IPS-20b (cell line): ENCODE data around the gene CCSER2.

ENCODE experiments used
- H3K27ac ChIP-seq: one replicate; pipeline ENCODE4 v1.5.1; 2013; ENCODE audit warnings: low read length
- H3K27me3 ChIP-seq: 2 replicates; pipeline ENCODE4 v1.6.1; 2013; ENCODE audit warnings: mild to moderate bottlenecking, low read length, inconsistent platforms; ENCODE audit not compliant: insufficient read depth
- H3K36me3 ChIP-seq: 2 replicates; pipeline ENCODE4 v1.6.1; 2013; ENCODE audit warnings: low read depth, mild to moderate bottlenecking, inconsistent platforms, low read length, moderate library complexity; ENCODE audit not compliant: insufficient read depth
- H3K4me1 ChIP-seq: 2 replicates; pipeline ENCODE4 v1.6.1; 2013; ENCODE audit warnings: mild to moderate bottlenecking, control low read depth, inconsistent platforms, low read length, moderate library complexity; ENCODE audit not compliant: insufficient read depth
- H3K4me3 ChIP-seq: 2 replicates; pipeline ENCODE4 v1.5.1; 2013; ENCODE audit warnings: mild to moderate bottlenecking, low read length, inconsistent platforms
- H3K9ac ChIP-seq: 2 replicates; pipeline ENCODE4 v1.6.1; 2013; ENCODE audit warnings: low read depth, mild to moderate bottlenecking, inconsistent platforms, low read length, moderate library complexity
- H3K9me3 ChIP-seq: 2 replicates; pipeline ENCODE4 v1.6.1; 2013; ENCODE audit warnings: mild to moderate bottlenecking, low read depth, low read length, inconsistent platforms; ENCODE audit not compliant: insufficient read depth

Gene CCSER2

GRCh38 chr10:84294766-84295447 lies 33.5 kb upstream of the CCSER2 start:
- Histone ChIP-seq H3K9me3 (no peaks in the 10 kb centered on the region), H3K4me1 (peaks cover 11% of the 10 kb centered on the region; the same call in 1 of the 2 replicates), H3K4me3 (no peak overlapping the region), H3K9ac (no peak overlapping the region), H3K27me3 (no peaks in the 10 kb centered on the region), H3K27ac (no peak overlapping the region), H3K36me3 (no peaks in the 10 kb centered on the region)

GRCh38 chr10:84296091-84296981 lies 32.1 kb upstream of the CCSER2 start:
- peak overlapping the region; percentile 27 for H3K27ac ChIP-seq
- H3K4me1 ChIP-seq, result peaks cover 11% of the 10 kb centered on the region; the same call in 1 of the 2 replicates
- H3K27me3 ChIP-seq, result no peaks in the 10 kb centered on the region
- H3K36me3 ChIP-seq, result no peaks in the 10 kb centered on the region
- no peaks in the 10 kb centered on the region for H3K9me3 ChIP-seq
- H3K9ac ChIP-seq, result peak overlapping the region; percentile 35
- peak overlapping the region; percentile 14; the same call in 1 of the 2 replicates for H3K4me3 ChIP-seq

- H3K27me3 ChIP-seq, result no peaks in the 10 kb centered on the region
- H3K36me3 ChIP-seq, result no peaks in the 10 kb centered on the region
- no peak overlapping the region for H3K9ac ChIP-seq
- H3K4me3 ChIP-seq, result no peak overlapping the region
- no peaks in the 10 kb centered on the region for H3K9me3 ChIP-seq
- no peak overlapping the region for H3K27ac ChIP-seq
- peaks cover 11% of the 10 kb centered on the region; the same call in 1 of the 2 replicates for H3K4me1 ChIP-seq
Measured at GRCh38 chr10:84298057-84298456, 30.3 kb upstream of the CCSER2 start.

GRCh38 chr10:84302223-84302622 lies 26.2 kb upstream of the CCSER2 start:
- H3K9ac ChIP-seq, result no peak overlapping the region
- no peaks in the 10 kb centered on the region for H3K36me3 ChIP-seq
- H3K4me3 ChIP-seq, result no peak overlapping the region
- no peaks in the 10 kb centered on the region for H3K27me3 ChIP-seq
- H3K4me1 ChIP-seq, result no peaks in the 10 kb centered on the region; the same call in 1 of the 2 replicates
- H3K9me3 ChIP-seq, result no peaks in the 10 kb centered on the region
- no peak overlapping the region for H3K27ac ChIP-seq

GRCh38 chr10:84306751-84307384 lies 21.5 kb upstream of the CCSER2 start:
- Histone ChIP-seq H3K4me3 (no peak overlapping the region), H3K9ac (no peak overlapping the region)

GRCh38 chr10:84308021-84308420 lies 20.4 kb upstream of the CCSER2 start:
- Histone ChIP-seq H3K27ac (no peak overlapping the region), H3K4me1 (0 out of 2 replicates have a peak, but pooled peaks cover 8% of the 10 kb centered on the region), H3K27me3 (no peaks in the 10 kb centered on the region), H3K9me3 (no peaks in the 10 kb centered on the region; the same call in 1 of the 2 replicates), H3K9ac (no peak overlapping the region), H3K4me3 (no peak overlapping the region), H3K36me3 (no peaks in the 10 kb centered on the region)

More at GRCh38 chr10:84306751-84307384, 21.5 kb upstream of the CCSER2 start:
- Histone ChIP-seq H3K27ac (no peak overlapping the region), H3K4me1 (peaks cover 8% of the 10 kb centered on the region; the same call in 1 of the 2 replicates), H3K27me3 (no peaks in the 10 kb centered on the region), H3K36me3 (no peaks in the 10 kb centered on the region), H3K9me3 (no peaks in the 10 kb centered on the region; the same call in 1 of the 2 replicates)

- Histone ChIP-seq H3K9me3 (no peaks in the 10 kb centered on the region; the same call in 1 of the 2 replicates), H3K9ac (no peak overlapping the region), H3K27ac (no peak overlapping the region), H3K27me3 (no peaks in the 10 kb centered on the region), H3K4me1 (0 out of 2 replicates have a peak, but pooled peaks cover 8% of the 10 kb centered on the region), H3K4me3 (no peak overlapping the region), H3K36me3 (no peaks in the 10 kb centered on the region)
Measured at GRCh38 chr10:84308481-84309304, 19.7 kb upstream of the CCSER2 start.

- Histone ChIP-seq H3K27me3 (no peaks in the 10 kb centered on the region), H3K9me3 (no peaks in the 10 kb centered on the region; the same call in 1 of the 2 replicates), H3K4me1 (peaks cover 12% of the 10 kb centered on the region; the same call in 1 of the 2 replicates), H3K36me3 (no peaks in the 10 kb centered on the region), H3K9ac (no peak overlapping the region), H3K4me3 (no peak overlapping the region), H3K27ac (no peak overlapping the region)
Measured at GRCh38 chr10:84310470-84310869, 17.9 kb upstream of the CCSER2 start.

- no peaks in the 10 kb centered on the region for H3K36me3 ChIP-seq
- H3K27ac ChIP-seq, result no peak overlapping the region
- H3K4me1 ChIP-seq, result peaks cover 12% of the 10 kb centered on the region; the same call in 1 of the 2 replicates
- H3K9ac ChIP-seq, result no peak overlapping the region
- no peak overlapping the region for H3K4me3 ChIP-seq
- no peaks in the 10 kb centered on the region for H3K27me3 ChIP-seq
- no peaks in the 10 kb centered on the region; the same call in 1 of the 2 replicates for H3K9me3 ChIP-seq
Measured at GRCh38 chr10:84311576-84311975, 16.8 kb upstream of the CCSER2 start.

- H3K4me3 ChIP-seq, result no peak overlapping the region
- no peaks in the 10 kb centered on the region for H3K27me3 ChIP-seq
- no peaks in the 10 kb centered on the region; the same call in 1 of the 2 replicates for H3K9me3 ChIP-seq
- no peaks in the 10 kb centered on the region for H3K36me3 ChIP-seq
- peaks cover 13% of the 10 kb centered on the region; the same call in 1 of the 2 replicates for H3K4me1 ChIP-seq
- no peak overlapping the region for H3K27ac ChIP-seq
- H3K9ac ChIP-seq, result no peak overlapping the region
Measured at GRCh38 chr10:84312816-84313215, 15.6 kb upstream of the CCSER2 start.
